Caco-2 (cell line): ENCODE measurements around the gene LYRM7. TPM values are rescaled to one million over a fixed set of nuclear protein-coding genes. Genes with fewer than 3 reads are reported as not detected.

Experiments used
- BruUV-seq: library from RNA; stranded (reverse); fragments of 400-500 nt; replicated peaks from 2 replicates; lab custom pipeline; 2021; lab: Mats Ljungman, UMichigan
- CTCF ChIA-PET: fragments of 300-600 bp; sonication (Branson Sonifier 250); formaldehyde crosslinking; loops from one replicate; lab custom pipeline; 2022; ENCODE audit warnings: antibody characterized with exemption; lab: Charles Lee
- POLR2A ChIA-PET: fragments of 300-600 bp; sonication (Branson Sonifier 250); formaldehyde crosslinking; loops from one replicate; lab custom pipeline; 2022; ENCODE audit warnings: antibody characterized with exemption; lab: Charles Lee
- DNase-seq, 2 experiments: peaks; one replicate each; pipeline versions ENCODE4 v3.0.0 to v3.0.0-alpha.2; 2020 to 2022
- H3K27me3 ChIP-seq: replicated peaks from 2 replicates; pipeline ENCODE4 v1.6.0; 2011; ENCODE audit warnings: low read length; ENCODE audit not compliant: control insufficient read depth, insufficient read depth
- H3K36me3 ChIP-seq: 2 replicates; pipeline ENCODE4 v1.5.1; 2011; ENCODE audit warnings: low read length; ENCODE audit not compliant: control insufficient read depth, insufficient read depth
- H3K4me1 ChIP-seq: fragments of 250-450 bp; sonication (Bioruptor Pico); 2 replicates; pipeline ENCODE4 v1.5.1; 2020; ENCODE audit warnings: mild to moderate bottlenecking
- H3K4me3 ChIP-seq: 2 replicates; pipeline ENCODE4 v1.5.1; 2011; ENCODE audit warnings: low read depth, mild to moderate bottlenecking, control low read depth, low read length
- H3K9me3 ChIP-seq: fragments of 250-450 bp; sonication (Bioruptor Pico); 2 replicates; pipeline ENCODE4 v1.5.1; 2020; ENCODE audit warnings: mild to moderate bottlenecking, moderate library complexity
- H3K27ac Mint-ChIP-seq: one replicate; pipeline ENCODE4 v1.8.0; 2022; ENCODE audit warnings: mixed read lengths; ENCODE audit not compliant: unreplicated experiment
- H3K27me3 Mint-ChIP-seq: one replicate; pipeline ENCODE4 v1.8.0; 2022; ENCODE audit warnings: mixed read lengths; ENCODE audit not compliant: insufficient read depth, unreplicated experiment
- H3K36me3 Mint-ChIP-seq: one replicate; pipeline ENCODE4 v1.8.0; 2022; ENCODE audit warnings: mild to moderate bottlenecking, mixed read lengths; ENCODE audit not compliant: insufficient read depth, unreplicated experiment
- H3K4me1 Mint-ChIP-seq: one replicate; pipeline ENCODE4 v1.8.0; 2022; ENCODE audit warnings: low read depth, mixed read lengths; ENCODE audit not compliant: unreplicated experiment
- H3K4me3 Mint-ChIP-seq: one replicate; pipeline ENCODE4 v1.8.0; 2022; ENCODE audit warnings: mild to moderate bottlenecking, moderate library complexity, mixed read lengths; ENCODE audit not compliant: unreplicated experiment
- H3K9me3 Mint-ChIP-seq: one replicate; pipeline ENCODE4 v1.8.0; 2022; ENCODE audit warnings: mixed read lengths; ENCODE audit not compliant: unreplicated experiment
- CTCF ChIP-seq, 2 experiments: fragments of 200-600 bp in 1 of 2; IDR thresholded peaks; 1 replicate in 1 of 2; 2 replicates in 1 of 2; pipeline versions ENCODE4 v1.5.1 to v1.8.0; 2011 to 2022; ENCODE audit warnings: antibody characterized with exemption in 1 of 2, control low read depth in 1 of 2, inconsistent platforms in 1 of 2, low read depth in 1 of 2, low read length in 1 of 2, mild to moderate bottlenecking in 1 of 2, moderate library complexity in 1 of 2; ENCODE audit not compliant: insufficient read depth in 1 of 2, severe bottlenecking in 1 of 2, unreplicated experiment in 1 of 2
- intact Hi-C: fragments of 100-400 bp; cut with micrococcal nuclease; formaldehyde crosslinking; loops from one replicate; pipeline ENCODE4 v1.10.0; 2022; ENCODE audit not compliant: unreplicated experiment
- total RNA-seq: library from RNA; stranded (reverse); gene quantifications from 2 replicates; pipeline ENCODE4 v1.2.3, GENCODE V29; 2022

The LYRM7 gene
- total RNA-seq, 1 experiment from 2014 or later = 14.9 TPM

- CTCF ChIA-PET = interaction anchor here (0.6 to 1.0 kb wide), 3 partner anchors 16 to 217 kb away, joined by 4 to 9 read pairs (median 8); no protein-coding TSS in a partner anchor
- no TSS peak for BruUV-seq
- Mint-ChIP-seq H3K27ac (peak within 1 kb of the TSS; percentile 26), H3K4me1 (peaks cover 21% of the 10 kb centered on the region), H3K4me3 (peak within 1 kb of the TSS; percentile 70), H3K9me3 (no peaks in the 10 kb centered on the region), H3K27me3 (no peaks in the 10 kb centered on the region), H3K36me3 (peaks cover 44% of the 10 kb centered on the region)
- peaks cover 1% of the 10 kb centered on the region; the same call in 1 of the 2 replicates for H3K36me3 ChIP-seq
- H3K27me3 ChIP-seq = no peaks in the 10 kb centered on the region
- peaks cover 9% of the 10 kb centered on the region for H3K4me1 ChIP-seq
- intact Hi-C loops = loop anchor here (1.0 kb wide), 3 partner anchors 98 to 252 kb away; no protein-coding TSS in a partner anchor
- DNase-seq = peak; percentile 94 to 97
- peak in 1 of 2 experiments; percentile 39 for TF ChIP-seq CTCF (IDR thresholded peaks at IDR 0.05; ENCODE audit: insufficient read depth in 1 of 2, low read depth in 1 of 2, low read length in 1 of 2, severe bottlenecking in 1 of 2, unreplicated experiment in 1 of 2)
- peak within 1 kb of the TSS; percentile 100 for H3K4me3 ChIP-seq
- POLR2A ChIA-PET = no interaction called here
- H3K9me3 ChIP-seq = no peaks in the 10 kb centered on the region
Observed at GRCh38 chr5:131165119-131165727, 5.5 kb upstream of the LYRM7 start, which contains the start of gene HINT1. Gene HINT1, minus strand, starts transcription at chr5:131165256. Its CDS starts 51 bp downstream, at chr5:131165205.

GRCh38 chr5:131167615-131168014 is 3.1 kb upstream of the LYRM7 start:
- Histone ChIP-seq H3K9me3 (no peaks in the 10 kb centered on the region), H3K4me1 (peaks cover 9% of the 10 kb centered on the region), H3K4me3 (no peak overlapping the region), H3K27me3 (no peaks in the 10 kb centered on the region), H3K36me3 (no peaks in the 10 kb centered on the region)
- intact Hi-C loops = no loop called here
- Mint-ChIP-seq H3K36me3 (peaks cover 26% of the 10 kb centered on the region), H3K4me3 (no peak overlapping the region), H3K4me1 (peaks cover 21% of the 10 kb centered on the region), H3K9me3 (no peaks in the 10 kb centered on the region), H3K27me3 (no peaks in the 10 kb centered on the region), H3K27ac (no peak overlapping the region)
- TF ChIP-seq CTCF (IDR thresholded peaks at IDR 0.05; ENCODE audit: insufficient read depth in 1 of 2, low read depth in 1 of 2, low read length in 1 of 2, severe bottlenecking in 1 of 2, unreplicated experiment in 1 of 2) = no peak
- no TSS peak for BruUV-seq
- POLR2A ChIA-PET = no interaction called here
- DNase-seq = no peak
- CTCF ChIA-PET = no interaction called here

- Histone ChIP-seq H3K36me3 (no peaks in the 10 kb centered on the region), H3K4me1 (no peaks in the 10 kb centered on the region; the same call in 1 of the 2 replicates), H3K4me3 (peak overlapping the region; percentile 60), H3K27me3 (no peaks in the 10 kb centered on the region), H3K9me3 (no peaks in the 10 kb centered on the region)
- ChIA-PET POLR2A (no interaction called here), CTCF (no interaction called here)
- Mint-ChIP-seq H3K27ac (peak overlapping the region; percentile 89), H3K9me3 (no peaks in the 10 kb centered on the region), H3K36me3 (peaks cover 15% of the 10 kb centered on the region), H3K27me3 (no peaks in the 10 kb centered on the region), H3K4me3 (peak overlapping the region; percentile 96), H3K4me1 (peaks cover 13% of the 10 kb centered on the region)
- TF ChIP-seq CTCF (IDR thresholded peaks at IDR 0.05; ENCODE audit: insufficient read depth in 1 of 2, low read depth in 1 of 2, low read length in 1 of 2, severe bottlenecking in 1 of 2, unreplicated experiment in 1 of 2) = no peak
- TSS peak; percentile 92 for BruUV-seq
- intact Hi-C loops = loop anchor here (1.0 kb wide), 1 partner anchor 93 kb away; no protein-coding TSS in a partner anchor
- no peak for DNase-seq
Observed at GRCh38 chr5:131169810-131170539, 769 bp upstream of the LYRM7 start.
